ENCODE data around the gene RDH13. TPM values are rescaled to one million over a fixed set of nuclear protein-coding genes. Genes with fewer than 3 reads are reported as not detected.
"Not testable (repeated sequence)": the region's sequence is repeated elsewhere in the genome, so short reads cannot be mapped to it uniquely, and the experiment has no call there.

Gene RDH13
- total and polyA plus RNA-seq, 4 donors, result 8.9 to 11.7 (median 9.5) TPM

GRCh38 chr19:55012306-55012705, 50.6 kb downstream of the RDH13 start:
- WGBS, result 80% methylated on average over 4 of the region's 4 CpGs

GRCh38 chr19:55010561-55010960, 52.4 kb downstream of the RDH13 start:
- H3K27ac ChIP-seq (ENCODE audit: low read depth in 1 of 2, low read length in 2 of 2); DNase-seq (ENCODE audit: low spot score); H3K9me3 ChIP-seq (ENCODE audit: control insufficient read depth in 4 of 4, low read length in 3 of 4); H3K27me3 ChIP-seq (ENCODE audit: control insufficient read depth in 4 of 4, insufficient read depth in 4 of 4, low read length in 3 of 4); H3K4me1 ChIP-seq (ENCODE audit: control insufficient read depth in 4 of 4, insufficient read depth in 4 of 4, low read length in 3 of 4); H3K36me3 ChIP-seq (ENCODE audit: control insufficient read depth in 4 of 4, insufficient read depth in 3 of 4, low read depth in 1 of 4, low read length in 3 of 4); H3K4me3 ChIP-seq (ENCODE audit: low read depth in 1 of 3, low read length in 3 of 3); H3K9ac ChIP-seq (ENCODE audit: low read depth in 1 of 2, low read length in 2 of 2): not testable (repeated sequence)
- 71% methylated on average over 7 of the region's 7 CpGs for WGBS

More at GRCh38 chr19:55012306-55012705, 50.6 kb downstream of the RDH13 start:
- no peak overlapping the region for H3K9ac ChIP-seq (ENCODE audit: low read depth in 1 of 2, low read length in 2 of 2)
- H3K9me3 ChIP-seq (ENCODE audit: control insufficient read depth in 4 of 4, low read length in 3 of 4), result no peaks in the 10 kb centered on the region
- TF ChIP-seq ATF3 (IDR thresholded peaks at IDR 0.05), result no peak
- no peak for TF ChIP-seq FOXA2 (IDR thresholded peaks at IDR 0.05)
- TF ChIP-seq YY1 (IDR thresholded peaks at IDR 0.05), result no peak
- TF ChIP-seq HNF4A (conservative IDR thresholded peaks at IDR 0.05), result no peak
- no peak for TF ChIP-seq SP1 (IDR thresholded peaks at IDR 0.05)
- TF ChIP-seq MAX (IDR thresholded peaks at IDR 0.05), result no peak
- TF ChIP-seq NR2F2 (IDR thresholded peaks at IDR 0.05), result no peak
- TF ChIP-seq RXRA (IDR thresholded peaks at IDR 0.05), result no peak
- no peaks in the 10 kb centered on the region for H3K4me1 ChIP-seq (ENCODE audit: control insufficient read depth in 4 of 4, insufficient read depth in 4 of 4, low read length in 3 of 4)
- H3K27ac ChIP-seq (ENCODE audit: low read depth in 1 of 2, low read length in 2 of 2), result no peak overlapping the region
- peaks cover 0 to 2% (median 0%) of the 10 kb centered on the region in 4 donors for H3K27me3 ChIP-seq (ENCODE audit: control insufficient read depth in 4 of 4, insufficient read depth in 4 of 4, low read length in 3 of 4)
- no peak overlapping the region for H3K4me3 ChIP-seq (ENCODE audit: low read depth in 1 of 3, low read length in 3 of 3)
- H3K36me3 ChIP-seq (ENCODE audit: control insufficient read depth in 4 of 4, insufficient read depth in 3 of 4, low read depth in 1 of 4, low read length in 3 of 4), result no peaks in the 10 kb centered on the region
- no peak for DNase-seq (ENCODE audit: low spot score)

- not testable (repeated sequence) for H3K27me3 ChIP-seq (ENCODE audit: control insufficient read depth in 4 of 4, insufficient read depth in 4 of 4, low read length in 3 of 4); H3K9me3 ChIP-seq (ENCODE audit: control insufficient read depth in 4 of 4, low read length in 3 of 4); H3K4me3 ChIP-seq (ENCODE audit: low read depth in 1 of 3, low read length in 3 of 3); H3K36me3 ChIP-seq (ENCODE audit: control insufficient read depth in 4 of 4, insufficient read depth in 3 of 4, low read depth in 1 of 4, low read length in 3 of 4); H3K4me1 ChIP-seq (ENCODE audit: control insufficient read depth in 4 of 4, insufficient read depth in 4 of 4, low read length in 3 of 4); DNase-seq (ENCODE audit: low spot score); H3K27ac ChIP-seq (ENCODE audit: low read depth in 1 of 2, low read length in 2 of 2); H3K9ac ChIP-seq (ENCODE audit: low read depth in 1 of 2, low read length in 2 of 2)
- whole genome bisulfite sequencing, result 75% methylated on average over 7 of the region's 7 CpGs
Measured at GRCh38 chr19:55008781-55009180, 54.2 kb downstream of the RDH13 start.

- 87% methylated on average over 5 of the region's 5 CpGs for WGBS
- H3K27ac ChIP-seq (ENCODE audit: low read depth in 1 of 2, low read length in 2 of 2); H3K9me3 ChIP-seq (ENCODE audit: control insufficient read depth in 4 of 4, low read length in 3 of 4); H3K27me3 ChIP-seq (ENCODE audit: control insufficient read depth in 4 of 4, insufficient read depth in 4 of 4, low read length in 3 of 4); H3K9ac ChIP-seq (ENCODE audit: low read depth in 1 of 2, low read length in 2 of 2); H3K36me3 ChIP-seq (ENCODE audit: control insufficient read depth in 4 of 4, insufficient read depth in 3 of 4, low read depth in 1 of 4, low read length in 3 of 4); H3K4me1 ChIP-seq (ENCODE audit: control insufficient read depth in 4 of 4, insufficient read depth in 4 of 4, low read length in 3 of 4); H3K4me3 ChIP-seq (ENCODE audit: low read depth in 1 of 3, low read length in 3 of 3); DNase-seq (ENCODE audit: low spot score): not testable (repeated sequence)
Measured at GRCh38 chr19:55008189-55008588, 54.8 kb downstream of the RDH13 start.

GRCh38 chr19:55007537-55007936, 55.4 kb downstream of the RDH13 start:
- H3K27ac ChIP-seq (ENCODE audit: low read depth in 1 of 2, low read length in 2 of 2); H3K9me3 ChIP-seq (ENCODE audit: control insufficient read depth in 4 of 4, low read length in 3 of 4); H3K4me3 ChIP-seq (ENCODE audit: low read depth in 1 of 3, low read length in 3 of 3); H3K27me3 ChIP-seq (ENCODE audit: control insufficient read depth in 4 of 4, insufficient read depth in 4 of 4, low read length in 3 of 4); DNase-seq (ENCODE audit: low spot score); H3K36me3 ChIP-seq (ENCODE audit: control insufficient read depth in 4 of 4, insufficient read depth in 3 of 4, low read depth in 1 of 4, low read length in 3 of 4); H3K9ac ChIP-seq (ENCODE audit: low read depth in 1 of 2, low read length in 2 of 2); H3K4me1 ChIP-seq (ENCODE audit: control insufficient read depth in 4 of 4, insufficient read depth in 4 of 4, low read length in 3 of 4): not testable (repeated sequence)
- 70% methylated on average over 3 of the region's 3 CpGs for WGBS

- not testable (repeated sequence) for H3K9me3 ChIP-seq (ENCODE audit: control insufficient read depth in 4 of 4, low read length in 3 of 4); H3K27ac ChIP-seq (ENCODE audit: low read depth in 1 of 2, low read length in 2 of 2); H3K4me3 ChIP-seq (ENCODE audit: low read depth in 1 of 3, low read length in 3 of 3); H3K4me1 ChIP-seq (ENCODE audit: control insufficient read depth in 4 of 4, insufficient read depth in 4 of 4, low read length in 3 of 4); DNase-seq (ENCODE audit: low spot score); H3K27me3 ChIP-seq (ENCODE audit: control insufficient read depth in 4 of 4, insufficient read depth in 4 of 4, low read length in 3 of 4); H3K9ac ChIP-seq (ENCODE audit: low read depth in 1 of 2, low read length in 2 of 2); H3K36me3 ChIP-seq (ENCODE audit: control insufficient read depth in 4 of 4, insufficient read depth in 3 of 4, low read depth in 1 of 4, low read length in 3 of 4)
- 60% methylated on average over 11 of the region's 11 CpGs for WGBS
Measured at GRCh38 chr19:55006795-55007194, 56.2 kb downstream of the RDH13 start.
